ENCODE measurements around the gene CHCHD10.
A peak's percentile ranks its signal among the peaks of the same experiment; 100 is the strongest.

The CHCHD10 gene

DNA sequence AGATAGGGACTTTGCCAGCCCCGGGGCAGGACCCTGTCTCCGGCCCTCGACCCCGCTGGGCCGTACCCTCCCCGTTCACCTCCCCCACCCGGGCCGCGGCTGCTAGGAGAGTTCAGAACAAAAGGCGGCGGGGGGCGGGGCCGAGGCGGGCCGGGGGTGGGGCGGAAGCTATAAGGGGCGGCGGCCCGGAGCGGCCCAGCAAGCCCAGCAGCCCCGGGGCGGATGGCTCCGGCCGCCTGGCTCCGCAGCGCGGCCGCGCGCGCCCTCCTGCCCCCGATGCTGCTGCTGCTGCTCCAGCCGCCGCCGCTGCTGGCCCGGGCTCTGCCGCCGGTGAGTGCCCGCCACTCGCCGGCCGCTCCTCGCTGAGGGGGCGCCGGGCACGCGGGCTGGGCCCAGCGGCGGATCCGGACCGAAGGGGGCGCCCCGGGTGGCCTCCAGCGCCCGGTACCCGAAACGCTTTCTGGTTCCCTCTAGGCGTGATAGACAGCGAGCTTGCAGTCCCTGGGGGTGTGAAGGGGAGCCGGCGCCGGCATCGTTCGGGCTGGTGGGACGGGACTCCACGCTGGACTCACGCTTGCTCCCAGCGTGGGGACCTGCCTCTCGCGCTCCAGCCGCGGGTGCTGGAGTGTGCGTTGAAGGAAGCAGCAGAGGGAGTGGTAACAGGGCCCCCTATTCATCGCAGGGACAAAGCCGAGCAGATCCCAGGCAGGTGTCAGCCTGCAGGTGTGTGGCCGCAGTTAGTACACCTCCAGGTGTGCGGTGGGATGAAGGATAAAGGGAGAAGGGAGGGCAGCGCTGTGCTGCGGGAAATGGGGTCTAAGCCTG lies 5.1 kb upstream of the CHCHD10 start, which contains the start of gene MMP11:
TSS of gene MMP11 (plus strand) at position 201 of the 825 bp plus-strand sequence. CDS start at position 223, 22 bp downstream.
- DNase-seq (ENCODE audit: low read depth): no peak

DNA sequence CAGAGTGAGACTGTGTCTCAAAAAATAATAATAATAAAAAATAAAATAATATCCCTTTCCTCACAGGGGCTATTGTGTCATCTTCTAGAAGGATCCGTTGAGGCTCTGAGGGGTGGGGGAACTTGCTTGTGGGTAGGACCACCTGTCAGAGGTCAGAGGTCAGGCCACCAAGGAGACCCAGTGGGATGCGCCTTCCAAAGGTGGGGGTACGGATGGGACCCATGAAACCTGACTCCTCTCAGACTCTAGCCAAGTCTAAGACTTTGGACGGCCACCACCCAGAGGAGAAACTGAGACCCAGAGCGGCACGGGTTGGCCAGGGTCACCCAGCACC lies 4.5 kb upstream of the CHCHD10 start:
- no peak for DNase-seq (ENCODE audit: low read depth)

DNA sequence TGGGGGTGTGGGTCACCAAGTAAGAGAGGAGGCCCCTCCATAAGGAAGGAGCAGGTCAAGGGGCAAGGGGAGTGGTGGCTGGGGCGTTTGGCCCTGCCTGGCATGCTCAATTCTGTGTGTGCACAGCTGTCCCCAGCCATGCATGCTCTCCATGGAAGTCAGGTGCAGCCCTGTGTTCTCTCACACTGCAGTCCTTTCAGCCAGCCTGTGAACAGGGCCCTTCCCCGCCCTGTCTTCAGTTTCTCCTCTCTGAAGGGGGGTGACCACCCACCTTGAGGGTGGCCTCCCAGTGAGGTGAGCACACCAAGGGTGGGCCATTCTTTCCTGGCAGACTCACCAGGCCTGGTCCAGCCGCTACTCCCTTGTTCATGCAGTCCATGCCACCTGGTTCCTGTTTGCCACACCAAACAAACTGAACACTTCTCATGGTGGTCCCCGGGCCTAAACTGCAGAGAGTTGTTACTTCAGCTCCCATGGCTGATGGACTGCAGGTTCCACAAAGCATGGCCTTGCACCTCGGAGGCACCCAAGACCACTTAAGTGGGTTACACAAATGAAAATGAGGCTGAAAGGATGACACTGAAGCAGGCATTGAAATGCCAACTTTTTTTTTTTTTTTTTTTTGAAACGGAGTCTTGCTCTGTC lies 1.7 kb upstream of the CHCHD10 start:
- no peak for DNase-seq (ENCODE audit: low read depth)

DNA sequence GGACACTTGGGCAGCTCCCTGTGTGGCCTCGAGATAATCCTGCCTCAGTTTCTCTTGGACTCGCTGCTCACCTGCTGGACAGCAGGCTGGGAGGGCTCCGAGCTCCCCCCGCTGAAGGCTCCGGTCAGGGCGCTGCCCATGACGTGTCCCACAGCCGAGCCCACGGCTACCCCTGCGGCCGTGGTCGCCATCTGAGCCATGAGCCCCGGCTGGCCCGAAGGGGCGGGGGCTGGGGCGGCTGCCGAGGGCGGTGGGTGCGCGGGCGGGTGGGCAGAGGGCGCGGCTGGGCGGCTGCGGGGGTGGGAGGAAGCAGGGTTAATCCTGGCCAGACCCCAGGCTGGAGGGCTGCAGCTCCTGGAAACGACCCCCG lies 484 bp downstream of the CHCHD10 start:
- DNase-seq (ENCODE audit: low read depth): no peak

GRCh38 chr22:23764899-23765881 lies 2.6 kb downstream of the CHCHD10 start:
- DNase-seq (ENCODE audit: low read depth): no peak

- DNase-seq (ENCODE audit: low read depth): no peak
These were observed 3.8 kb downstream of the CHCHD10 start for GRCh38 chr22:23763954-23764353.

DNA sequence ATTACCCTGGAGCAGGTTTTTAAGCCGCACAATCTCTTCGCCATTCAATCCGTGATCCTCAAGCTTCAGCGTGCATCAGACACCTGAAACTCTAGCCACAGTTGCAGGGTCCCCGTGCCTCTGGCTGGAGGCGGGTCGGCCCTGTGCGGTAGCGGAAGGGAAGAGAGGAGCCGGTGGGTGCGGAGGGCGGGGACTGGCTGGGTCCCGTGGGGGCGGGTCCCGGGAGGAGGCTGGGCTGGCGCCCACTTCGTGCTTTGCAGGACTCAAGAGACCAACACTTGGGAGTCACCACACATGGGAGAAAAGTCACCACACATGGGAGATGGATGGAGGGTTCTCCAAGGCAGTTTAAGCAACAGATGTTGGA lies 4.2 kb downstream of the CHCHD10 start:
- DNase-seq (ENCODE audit: low read depth): no peak

GRCh38 chr22:23762842-23763578 lies 4.8 kb downstream of the CHCHD10 start, which contains the start of gene C22orf15:
TSS of gene C22orf15 (plus strand) at chr22:23762990. CDS start at chr22:23763307, 317 bp downstream.
- no peak for DNase-seq (ENCODE audit: low read depth)

DNA sequence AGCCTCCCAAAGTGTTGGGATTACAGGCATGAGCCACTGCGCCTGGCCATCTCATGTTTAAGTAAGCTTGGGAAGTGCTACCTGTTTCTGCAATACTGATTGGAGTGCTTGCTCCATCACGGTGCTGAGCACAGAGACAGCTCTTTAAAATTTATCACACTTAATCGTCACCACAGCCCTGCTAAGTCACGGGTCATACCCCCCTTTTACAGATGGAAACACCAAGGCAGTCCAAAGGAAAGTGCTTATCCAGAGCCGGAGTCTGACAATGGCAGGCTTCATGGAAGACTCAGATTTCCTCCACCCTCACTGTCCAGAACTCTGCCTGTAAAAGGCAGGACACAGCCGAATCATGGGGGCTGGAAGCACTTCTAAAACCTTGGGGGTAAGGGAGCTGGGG lies 7.7 kb downstream of the CHCHD10 start:
- DNase-seq (ENCODE audit: low read depth): no peak

DNA sequence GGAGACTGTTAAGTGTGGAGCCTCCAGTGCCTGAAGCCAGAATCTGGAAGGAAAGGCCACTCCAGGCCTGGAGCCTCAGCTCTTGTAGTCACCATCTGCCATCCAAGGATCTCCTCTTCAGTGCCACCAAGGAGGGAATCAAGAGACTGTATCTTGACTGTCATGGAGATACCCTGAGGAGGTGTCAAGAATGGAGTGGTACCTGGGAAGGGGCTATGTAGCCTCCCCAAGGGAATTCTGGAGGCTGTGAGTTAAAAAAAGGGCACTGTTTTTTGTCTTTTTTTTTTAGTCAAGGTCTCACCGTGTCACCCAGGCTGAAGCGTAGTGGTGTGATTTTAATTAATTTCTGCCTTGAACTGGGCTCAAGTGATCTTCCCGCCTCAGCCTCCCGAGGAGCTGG lies 8.2 kb downstream of the CHCHD10 start:
- DNase-seq (ENCODE audit: low read depth): no peak

DNA sequence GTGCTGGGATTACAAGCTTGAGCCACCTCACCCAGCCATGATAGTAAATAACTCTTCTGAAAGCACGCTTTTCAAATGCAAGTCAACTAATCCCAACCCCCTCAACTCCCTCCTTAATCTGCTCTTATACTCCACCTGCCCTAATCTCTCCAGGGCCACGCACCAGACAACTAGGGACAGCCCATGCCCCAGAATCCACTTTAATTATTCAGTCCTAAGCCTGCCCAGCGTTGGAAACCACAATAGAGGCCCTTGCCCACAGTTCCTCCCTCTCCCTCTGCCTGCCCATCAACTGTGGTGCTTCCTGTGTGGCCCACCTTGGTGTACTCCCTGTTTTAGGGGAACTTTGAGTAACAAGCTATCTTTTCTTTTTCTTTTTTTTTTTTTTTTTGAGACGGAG lies 10.9 kb downstream of the CHCHD10 start:
- no peak for DNase-seq (ENCODE audit: low read depth)

DNA sequence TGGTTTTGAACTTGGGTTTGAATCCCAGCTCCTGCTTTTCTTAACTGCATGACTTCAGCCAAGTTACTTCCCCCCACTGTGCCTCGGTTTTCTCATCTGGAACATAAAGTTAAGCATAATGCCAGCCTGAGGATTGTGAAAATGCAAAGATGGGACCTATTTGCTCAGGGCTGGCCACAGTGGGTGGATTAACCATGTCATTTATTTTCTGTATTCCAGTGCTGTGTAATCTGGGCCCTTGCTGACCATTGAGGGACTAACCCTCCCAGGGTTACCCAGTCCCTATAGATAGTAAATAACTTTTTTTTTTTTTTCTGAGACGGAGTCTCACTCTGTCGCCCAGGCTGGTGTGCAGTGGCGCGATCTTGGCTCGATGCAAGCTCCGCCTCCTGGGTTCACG lies 12.1 kb downstream of the CHCHD10 start:
- DNase-seq (ENCODE audit: low read depth): no peak

GRCh38 chr22:23754980-23755636 lies 12.7 kb downstream of the CHCHD10 start:
- no peak for DNase-seq (ENCODE audit: low read depth)

- DNase-seq (ENCODE audit: low read depth): no peak
These were observed 13.4 kb downstream of the CHCHD10 start, which contains the start of gene VPREB3 for GRCh38 chr22:23754220-23754919. TSS of gene VPREB3 (minus strand) at chr22:23754425. CDS start at chr22:23754363, 62 bp downstream.

GRCh38 chr22:23753385-23753784 lies 14.4 kb downstream of the CHCHD10 start:
- no peak for DNase-seq (ENCODE audit: low read depth)

GRCh38 chr22:23752750-23753149 lies 15.0 kb downstream of the CHCHD10 start:
- no peak for DNase-seq (ENCODE audit: low read depth)

- DNase-seq (ENCODE audit: low read depth): no peak
These were observed 15.6 kb downstream of the CHCHD10 start for GRCh38 chr22:23752090-23752691.

GRCh38 chr22:23751441-23751996 lies 16.3 kb downstream of the CHCHD10 start:
- DNase-seq (ENCODE audit: low read depth): no peak

- peak; percentile 42 for DNase-seq (ENCODE audit: low read depth)
These were observed 16.9 kb downstream of the CHCHD10 start, which contains the start of gene ZNF70 for GRCh38 chr22:23750714-23751440. TSS of gene ZNF70 (minus strand) at chr22:23751112. CDS start at chr22:23745140, 5,972 bp downstream.

Data from fibroblast of the conjunctiva (primary cell).